CD4-positive, alpha-beta T cell treated with Interleukin-17A for 1 hour (primary cell): Measurements from ENCODE around the gene PAWR.
"Not testable (repeated sequence)": the region's sequence is repeated elsewhere in the genome, so short reads cannot be mapped to it uniquely, and the experiment has no call there.

Experiments
- DNase-seq: peaks from one replicate; pipeline ENCODE4 v3.0.0-alpha.2; 2020

The PAWR gene

GRCh38 chr12:79587368-79587767 lies 103.4 kb downstream of the PAWR start:
- no peak for DNase-seq

DNA sequence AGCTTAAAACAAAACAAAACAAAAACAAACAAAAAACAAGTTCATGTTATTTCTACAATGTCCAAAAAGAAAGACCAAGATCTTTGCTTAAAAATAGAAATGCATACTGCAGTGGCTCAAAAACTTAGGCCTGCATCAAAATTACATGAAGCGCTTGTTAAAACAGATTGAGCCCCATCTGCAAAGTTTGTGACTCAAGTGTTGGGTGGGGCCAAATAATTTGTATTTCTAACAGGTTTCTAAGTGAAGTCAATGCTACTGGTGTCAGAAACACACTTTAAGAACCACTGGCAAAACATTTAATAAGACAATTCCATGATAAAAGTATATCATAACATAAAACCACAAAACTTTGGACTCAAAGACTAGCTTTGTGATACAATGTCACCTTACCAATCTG lies 105.6 kb downstream of the PAWR start:
- no peak for DNase-seq

DNA sequence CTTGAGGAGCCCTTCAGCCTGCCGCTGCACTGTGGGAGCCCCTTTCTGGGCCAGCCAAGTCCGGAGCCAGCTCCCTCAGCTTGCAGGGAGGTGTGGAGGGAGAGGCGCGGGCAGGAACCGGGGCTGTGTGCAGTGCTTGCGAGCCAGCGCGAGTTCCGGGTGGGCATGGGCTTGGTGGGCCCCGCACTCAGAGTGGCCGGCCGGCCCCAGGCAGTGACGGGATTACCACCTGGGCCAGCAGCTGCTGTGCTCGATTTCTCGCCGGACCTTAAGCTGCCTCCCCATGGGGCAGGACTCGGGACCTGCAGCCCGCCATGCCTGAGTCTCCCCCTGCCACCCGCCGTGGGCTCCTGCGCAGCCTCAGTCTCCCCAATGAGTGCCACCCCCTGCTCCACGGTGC lies 116.9 kb downstream of the PAWR start:
- no peak for DNase-seq

GRCh38 chr12:79569679-79570078 lies 121.1 kb downstream of the PAWR start:
- no peak for DNase-seq

DNA sequence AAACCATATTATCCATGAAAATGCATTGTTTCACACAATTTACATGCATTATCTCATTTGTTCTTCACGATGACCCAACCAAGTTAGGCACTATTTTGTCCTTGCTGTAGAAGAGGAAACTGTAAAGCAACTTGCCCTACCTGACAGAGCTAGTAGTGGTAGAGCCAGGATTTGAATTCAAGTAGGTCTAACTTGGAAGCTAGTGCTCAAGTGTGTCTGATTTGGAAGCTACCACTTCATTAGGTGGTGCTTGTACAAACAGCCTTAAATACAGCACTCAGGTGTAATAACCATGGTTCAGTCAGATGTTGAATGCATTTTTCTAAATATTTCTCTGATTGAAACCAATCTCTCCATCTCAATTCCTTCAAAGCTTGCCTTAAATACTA lies 123.6 kb downstream of the PAWR start:
- no peak for DNase-seq

DNA sequence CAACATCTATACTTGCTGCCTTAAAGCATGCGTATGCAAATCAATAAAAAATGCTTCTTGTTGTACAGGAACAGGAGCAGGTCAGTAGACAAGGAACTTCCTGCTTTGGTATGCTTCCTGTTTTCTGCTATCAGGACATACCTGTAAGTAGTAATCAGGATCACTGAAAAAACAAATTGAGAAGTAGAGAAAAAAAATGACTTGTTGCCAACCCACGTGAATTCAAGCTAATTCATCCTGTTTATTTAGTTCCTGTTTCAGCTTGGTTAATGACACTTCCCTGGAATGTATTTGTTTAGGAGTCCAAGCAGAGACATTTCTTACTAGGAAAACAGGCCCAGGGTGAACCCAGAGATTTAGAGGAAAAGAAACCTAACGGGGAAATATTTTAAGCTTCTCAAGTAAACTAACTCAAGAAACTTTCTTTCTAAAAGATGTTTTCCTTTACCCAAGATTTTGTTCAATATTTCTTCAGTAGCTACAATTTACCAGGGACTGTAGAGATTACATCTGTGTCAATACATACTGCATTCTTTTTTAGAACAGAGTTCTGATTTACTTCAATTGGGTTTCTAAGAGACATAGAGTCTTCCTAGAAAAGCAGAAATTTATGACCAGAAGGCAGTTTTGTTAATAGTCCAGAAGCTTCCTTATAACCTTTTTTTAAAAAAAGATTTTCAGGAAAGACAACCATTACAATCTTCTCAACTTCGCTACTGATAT lies 124.2 kb downstream of the PAWR start:
- no peak for DNase-seq

GRCh38 chr12:79564727-79565350 lies 125.9 kb downstream of the PAWR start:
- not testable (repeated sequence) for DNase-seq

GRCh38 chr12:79563021-79563740 lies 127.6 kb downstream of the PAWR start:
- DNase-seq: no peak

DNA sequence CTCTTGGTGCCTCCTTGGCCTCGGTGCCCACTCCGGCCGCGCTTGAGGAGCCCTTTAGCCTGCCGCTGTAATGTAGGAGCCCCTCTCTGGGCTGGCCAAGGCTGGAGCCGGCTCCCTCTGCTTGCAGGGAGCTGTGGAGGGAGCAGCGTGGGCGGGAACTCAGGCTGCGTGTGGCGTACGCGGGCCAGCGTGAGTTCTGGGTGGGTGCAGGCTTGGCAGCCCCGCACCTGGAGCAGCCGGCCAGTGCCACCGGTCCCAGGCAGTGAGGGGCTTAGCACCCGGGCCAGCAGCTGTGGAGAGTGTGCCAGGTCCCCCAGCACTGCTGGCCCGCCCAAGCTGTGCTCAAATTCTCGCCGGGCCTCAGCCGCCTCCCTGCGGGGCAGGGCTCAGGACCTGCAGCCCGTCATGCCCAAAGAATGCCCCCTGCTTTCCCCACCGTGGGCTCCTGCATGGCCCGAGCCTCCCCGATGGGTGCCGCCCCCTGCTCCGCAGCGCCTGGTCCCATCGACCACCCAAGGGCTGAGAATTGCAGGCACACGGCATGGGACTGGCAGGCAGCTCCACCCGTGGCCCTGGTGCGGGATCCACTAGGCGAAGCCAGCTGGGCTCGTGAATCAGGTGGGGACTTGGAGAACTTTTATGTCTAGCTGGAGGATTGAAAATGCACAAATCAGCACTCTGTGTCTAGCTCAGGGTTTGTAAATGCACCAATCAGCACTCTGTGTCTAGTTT lies 129.2 kb downstream of the PAWR start:
- no peak for DNase-seq

DNA sequence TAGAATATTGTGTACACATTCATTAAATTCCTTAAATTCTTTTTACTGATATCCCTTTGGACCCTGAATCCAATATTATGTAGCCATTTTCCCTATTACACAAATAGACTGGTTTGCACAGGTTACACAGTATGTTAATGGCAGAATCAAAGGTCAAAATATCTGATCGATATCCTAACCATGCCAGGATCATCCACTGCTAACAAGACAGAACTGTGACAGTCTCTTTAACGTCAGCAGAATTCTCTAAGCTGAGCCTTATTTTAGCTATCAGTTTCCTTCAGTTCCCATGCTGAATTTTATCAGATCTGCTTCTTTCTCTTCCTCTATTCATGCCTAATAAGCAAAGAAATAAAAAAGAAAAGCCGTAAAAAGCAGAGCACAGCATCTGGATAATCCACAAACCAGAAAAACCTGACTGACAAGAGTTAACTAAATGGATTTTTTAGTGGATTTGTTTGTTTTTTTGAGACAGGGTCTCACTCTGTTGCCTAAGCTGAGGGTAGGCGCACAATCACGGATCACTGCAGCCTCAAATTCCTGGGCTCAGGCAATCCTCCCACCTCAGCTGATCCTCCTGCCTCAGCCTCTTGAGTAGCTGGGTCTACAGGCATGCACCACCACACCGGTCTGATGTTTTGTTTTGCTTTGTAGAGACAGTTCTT lies 130.4 kb downstream of the PAWR start:
- DNase-seq: no peak

DNA sequence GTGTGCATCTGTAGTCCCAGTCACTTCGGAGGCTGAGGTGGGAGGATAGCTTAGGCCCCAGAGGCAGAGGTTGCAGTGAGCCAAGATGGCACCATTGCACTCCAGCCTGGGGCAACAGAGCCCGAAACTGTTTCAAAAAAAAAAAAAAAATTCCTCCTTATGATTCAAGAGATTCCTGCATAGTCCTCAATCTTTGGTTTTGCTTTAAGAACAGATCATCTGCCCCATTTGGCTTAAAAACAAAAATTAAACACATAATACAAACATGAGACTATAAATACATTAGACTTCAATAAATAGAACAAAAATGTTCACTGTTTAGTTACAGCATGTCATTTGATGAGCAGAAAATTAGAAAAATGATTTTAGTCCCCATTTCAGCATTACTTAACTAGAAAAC lies 131.2 kb downstream of the PAWR start:
- no peak for DNase-seq

DNA sequence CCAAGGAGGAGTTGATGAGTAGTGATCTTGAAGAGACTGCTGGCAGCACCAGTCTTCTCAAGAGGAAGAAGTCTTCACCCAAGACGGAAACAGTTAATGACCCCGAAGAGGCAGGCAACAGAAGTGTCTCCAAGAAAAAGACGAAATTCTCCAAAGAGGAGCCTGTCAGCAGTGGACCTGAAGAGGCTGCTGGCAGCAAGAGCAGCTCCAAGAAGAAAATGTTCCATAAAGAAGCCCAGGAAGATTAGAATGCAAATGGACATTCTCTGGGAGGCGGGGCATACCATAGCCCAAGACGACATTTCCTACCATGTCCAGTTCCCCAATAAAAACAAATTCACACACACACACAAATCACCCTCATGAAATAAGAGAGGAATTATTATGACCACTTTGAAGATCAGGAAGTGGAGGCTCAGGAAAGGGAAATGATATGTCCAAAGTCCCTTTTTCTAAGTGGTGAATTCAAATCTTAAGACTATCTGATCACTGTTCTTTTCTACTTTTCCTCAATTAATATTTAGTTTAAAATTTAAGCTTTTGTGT lies 131.8 kb downstream of the PAWR start:
- no peak for DNase-seq

DNA sequence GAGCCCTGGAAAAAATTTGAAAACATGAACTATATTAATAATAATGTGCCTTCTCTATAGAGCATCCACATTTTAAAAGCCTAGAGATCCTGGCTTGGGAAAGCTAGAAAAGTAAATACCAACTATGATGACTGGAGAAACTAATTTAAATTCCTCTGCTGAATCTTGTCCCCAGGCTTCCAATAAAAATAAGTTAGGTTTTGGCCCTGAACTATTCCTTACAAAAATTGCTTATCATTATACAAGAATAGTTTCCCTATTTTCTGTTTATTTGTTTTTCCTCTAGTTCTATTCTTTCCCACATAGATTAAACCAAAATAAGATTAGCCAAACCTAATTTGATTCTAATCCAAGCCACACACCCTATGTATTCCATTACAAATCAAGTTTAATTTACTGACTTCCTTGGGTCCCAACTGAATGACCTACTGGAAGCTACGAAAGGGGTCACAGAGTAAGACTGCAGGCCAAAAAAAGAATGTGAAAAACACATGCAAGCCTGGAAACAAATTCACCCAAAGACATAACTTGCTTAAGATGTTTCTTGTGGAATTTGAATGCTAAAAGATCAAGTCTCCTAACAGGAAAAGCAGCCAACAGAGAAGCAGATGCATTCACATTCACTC lies 133.0 kb downstream of the PAWR start:
- DNase-seq: no peak

DNA sequence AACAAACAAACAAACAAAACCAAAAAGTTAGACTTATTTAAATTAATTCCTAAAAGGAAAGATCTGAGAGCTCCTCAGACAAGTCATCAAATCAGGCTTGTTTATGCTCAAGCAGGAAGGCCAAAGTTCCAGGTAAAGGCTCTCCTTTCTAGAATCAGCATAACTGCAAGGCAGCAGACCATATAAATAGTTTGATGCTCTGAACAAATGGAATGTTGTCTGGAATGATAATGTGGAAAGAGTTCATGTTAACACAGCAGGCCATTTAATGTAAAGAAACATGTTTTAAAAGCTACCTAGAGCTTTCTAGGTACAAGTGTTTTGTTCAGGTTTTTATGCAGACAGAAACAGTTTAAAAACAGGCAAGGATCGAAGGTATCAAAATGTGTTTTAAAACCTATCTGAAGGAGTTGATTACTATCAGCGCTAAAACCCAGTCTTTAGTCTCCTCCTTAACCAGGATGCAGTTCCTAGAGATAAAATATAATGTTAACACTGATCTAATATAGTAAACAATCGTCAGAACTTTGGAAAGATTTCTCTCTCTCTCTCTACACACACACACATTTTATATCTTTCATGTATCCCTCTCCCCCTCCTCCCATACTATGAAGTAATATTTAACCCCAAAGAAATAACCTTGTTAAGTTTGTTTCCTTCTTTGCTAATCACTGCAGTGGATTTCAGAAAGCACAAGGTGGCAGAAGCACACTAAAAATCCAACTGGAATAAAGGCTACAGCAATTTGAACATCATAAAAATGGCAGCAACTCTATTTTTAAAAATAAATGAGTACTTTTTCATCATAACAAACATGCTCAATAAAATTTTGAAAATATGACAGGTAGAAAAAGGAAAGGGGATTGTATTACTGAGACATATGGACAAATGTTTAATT lies 135.5 kb downstream of the PAWR start:
- peak; percentile 3 for DNase-seq

DNA sequence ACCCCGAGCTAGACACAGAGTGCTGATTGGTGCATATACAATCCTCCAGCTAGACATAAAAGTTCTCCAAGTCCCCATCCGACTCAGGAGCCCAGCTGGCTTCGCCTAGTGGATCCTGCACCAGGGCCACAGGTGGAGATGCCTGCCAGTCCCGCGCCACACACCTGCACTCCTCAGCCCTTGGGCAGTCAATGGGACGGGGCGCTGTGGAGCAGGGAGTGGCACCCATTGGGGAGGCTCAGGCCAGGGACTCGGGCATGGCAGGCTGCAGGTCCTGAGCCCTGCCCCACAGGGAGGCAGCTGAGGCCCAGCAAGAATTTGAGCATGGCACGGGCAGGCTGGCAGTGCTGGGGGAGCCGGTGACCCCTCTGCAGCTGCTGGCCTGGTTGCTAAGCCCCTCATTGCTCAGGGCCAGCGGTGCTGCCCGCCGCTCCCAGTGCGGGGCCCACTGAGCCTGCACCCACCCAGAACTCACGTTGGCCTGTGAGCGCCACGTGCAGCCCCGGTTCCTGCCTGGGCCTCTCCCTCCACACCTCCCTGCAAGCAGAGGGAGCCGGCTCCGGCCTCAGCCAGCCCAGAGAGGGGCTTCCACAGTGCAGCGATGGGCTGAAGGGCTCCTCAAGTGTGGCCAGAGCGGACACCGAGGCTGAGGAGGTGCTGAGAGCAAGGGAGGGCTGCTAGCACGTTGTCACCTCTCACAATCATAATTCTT lies 136.7 kb downstream of the PAWR start:
- no peak for DNase-seq

DNA sequence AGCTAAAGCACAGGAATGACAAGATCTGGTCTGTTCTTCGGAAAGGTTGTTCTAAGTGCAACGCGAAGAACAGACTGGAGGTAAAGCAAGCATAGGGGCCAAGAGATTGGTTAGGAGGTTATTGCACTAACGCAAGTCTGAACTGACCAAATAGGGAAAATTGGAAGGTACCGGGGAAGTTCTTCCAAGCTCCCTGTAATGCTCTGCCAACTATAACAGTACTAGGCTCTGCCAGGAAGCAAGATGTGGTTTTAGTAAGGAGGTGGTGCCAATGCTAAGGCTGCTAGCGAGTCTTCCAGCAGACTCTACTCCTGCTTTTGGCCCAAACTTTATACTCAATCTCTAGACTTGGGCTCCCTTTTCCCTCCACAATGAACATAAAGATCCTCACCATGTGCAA lies 138.6 kb downstream of the PAWR start:
- no peak for DNase-seq

GRCh38 chr12:79549531-79550271 lies 141.1 kb downstream of the PAWR start:
- no peak for DNase-seq

DNA sequence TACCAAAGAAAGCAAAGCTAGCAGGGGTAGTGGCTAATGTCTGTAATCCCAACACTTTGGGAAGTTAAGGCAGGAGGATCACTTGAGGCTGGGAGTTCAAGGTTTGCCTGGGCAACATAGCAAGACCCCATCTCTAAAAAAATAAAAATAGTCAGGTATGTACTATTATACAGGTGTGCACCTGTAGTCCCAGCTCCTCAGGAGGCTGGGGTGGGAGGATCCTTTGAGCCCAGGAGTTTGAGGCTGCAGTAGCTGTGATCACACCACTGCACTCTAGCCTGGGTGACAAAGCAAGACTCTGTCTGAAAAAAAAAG lies 142.2 kb downstream of the PAWR start:
- no peak for DNase-seq

GRCh38 chr12:79547735-79548609 lies 142.8 kb downstream of the PAWR start:
- peak; percentile 2 for DNase-seq
